ENCODE measurements around the gene FGFBP3.

Gene FGFBP3

DNA sequence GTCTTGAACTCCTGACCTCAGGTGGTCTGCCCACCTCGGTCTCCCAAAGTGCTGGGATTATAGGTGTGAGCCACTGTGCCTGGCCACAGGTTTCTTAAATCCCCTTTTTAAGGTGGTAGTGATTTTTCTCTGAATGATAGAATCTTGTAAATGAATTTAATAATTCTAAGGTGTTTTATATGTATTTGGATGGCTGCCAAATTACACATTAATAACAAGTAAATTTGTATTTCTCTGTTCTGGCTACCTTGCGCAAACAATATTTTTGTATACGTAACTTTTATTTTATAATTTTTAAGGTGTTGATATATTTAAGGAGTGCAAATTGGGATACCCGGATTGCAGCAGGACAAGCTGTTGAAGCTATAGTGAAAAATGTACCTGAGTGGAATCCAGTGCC, 30.4 kb upstream of the FGFBP3 start:
- DNase-seq (ENCODE audit: low read depth) = no peak
- H3K4me3 ChIP-seq (ENCODE audit: low read length) = no peak overlapping the region
- TF ChIP-seq, protein P1, sequence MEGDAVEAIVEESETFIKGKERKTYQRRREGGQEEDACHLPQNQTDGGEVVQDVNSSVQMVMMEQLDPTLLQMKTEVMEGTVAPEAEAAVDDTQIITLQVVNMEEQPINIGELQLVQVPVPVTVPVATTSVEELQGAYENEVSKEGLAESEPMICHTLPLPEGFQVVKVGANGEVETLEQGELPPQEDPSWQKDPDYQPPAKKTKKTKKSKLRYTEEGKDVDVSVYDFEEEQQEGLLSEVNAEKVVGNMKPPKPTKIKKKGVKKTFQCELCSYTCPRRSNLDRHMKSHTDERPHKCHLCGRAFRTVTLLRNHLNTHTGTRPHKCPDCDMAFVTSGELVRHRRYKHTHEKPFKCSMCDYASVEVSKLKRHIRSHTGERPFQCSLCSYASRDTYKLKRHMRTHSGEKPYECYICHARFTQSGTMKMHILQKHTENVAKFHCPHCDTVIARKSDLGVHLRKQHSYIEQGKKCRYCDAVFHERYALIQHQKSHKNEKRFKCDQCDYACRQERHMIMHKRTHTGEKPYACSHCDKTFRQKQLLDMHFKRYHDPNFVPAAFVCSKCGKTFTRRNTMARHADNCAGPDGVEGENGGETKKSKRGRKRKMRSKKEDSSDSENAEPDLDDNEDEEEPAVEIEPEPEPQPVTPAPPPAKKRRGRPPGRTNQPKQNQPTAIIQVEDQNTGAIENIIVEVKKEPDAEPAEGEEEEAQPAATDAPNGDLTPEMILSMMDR (conservative IDR thresholded peaks at IDR 0.05; ENCODE audit: low read depth, low read length) = no peak

GRCh38 chr10:91935886-91936285, 26.6 kb upstream of the FGFBP3 start:
- DNase-seq (ENCODE audit: low read depth) = no peak
- H3K4me3 ChIP-seq (ENCODE audit: low read length) = no peak overlapping the region
- TF ChIP-seq, protein P1 (conservative IDR thresholded peaks at IDR 0.05; ENCODE audit: low read depth, low read length) = no peak

GRCh38 chr10:91932737-91933136, 23.5 kb upstream of the FGFBP3 start:
- no peak overlapping the region for H3K4me3 ChIP-seq (ENCODE audit: low read length)
- DNase-seq (ENCODE audit: low read depth) = no peak
- TF ChIP-seq, protein P1 (conservative IDR thresholded peaks at IDR 0.05; ENCODE audit: low read depth, low read length) = no peak

DNA sequence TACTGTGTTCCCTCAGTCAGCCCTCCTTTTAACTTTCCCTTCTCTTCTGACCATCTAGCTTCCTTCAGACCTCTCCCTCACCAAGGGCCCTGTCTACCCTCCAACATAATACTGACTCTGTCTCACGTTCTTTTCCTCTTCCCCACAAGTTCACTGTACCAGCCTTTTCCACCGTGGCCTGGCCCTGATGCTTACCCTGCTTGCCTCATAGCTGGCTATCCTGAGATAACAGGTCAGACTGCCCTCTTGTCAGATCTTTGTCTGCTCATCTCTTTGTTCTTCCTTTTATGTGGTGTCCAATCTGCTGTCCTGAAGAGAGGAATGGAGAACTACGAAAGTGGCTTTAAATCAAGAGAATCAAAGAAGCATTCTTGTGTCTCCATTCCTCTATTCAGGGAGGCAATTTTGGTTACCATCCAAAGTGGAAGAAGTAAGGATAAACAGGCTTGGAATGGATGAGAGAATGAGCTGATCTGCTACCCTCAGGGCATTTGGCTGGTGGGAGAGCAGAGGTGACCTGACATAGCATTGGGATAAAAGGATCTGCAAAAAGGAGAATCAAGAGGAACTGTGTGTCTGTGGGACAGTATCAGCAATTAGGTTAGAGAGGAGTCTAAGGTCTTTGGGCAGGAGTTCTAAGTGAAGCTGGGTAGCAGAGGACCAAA, 22.4 kb upstream of the FGFBP3 start:
- TF ChIP-seq, protein P1 (conservative IDR thresholded peaks at IDR 0.05; ENCODE audit: low read depth, low read length) = no peak
- no peak for DNase-seq (ENCODE audit: low read depth)
- no peak overlapping the region for H3K4me3 ChIP-seq (ENCODE audit: low read length)

GRCh38 chr10:91930939-91931338, 21.7 kb upstream of the FGFBP3 start:
- no peak overlapping the region for H3K4me3 ChIP-seq (ENCODE audit: low read length)
- no peak for DNase-seq (ENCODE audit: low read depth)
- TF ChIP-seq, protein P1 (conservative IDR thresholded peaks at IDR 0.05; ENCODE audit: low read depth, low read length) = no peak

GRCh38 chr10:91925022-91925320, 15.7 kb upstream of the FGFBP3 start:
- TF ChIP-seq, protein P1 (conservative IDR thresholded peaks at IDR 0.05; ENCODE audit: low read depth, low read length) = no peak
- no peak for DNase-seq (ENCODE audit: low read depth)
- peak overlapping the region; percentile 80 for H3K4me3 ChIP-seq (ENCODE audit: low read length)

DNA sequence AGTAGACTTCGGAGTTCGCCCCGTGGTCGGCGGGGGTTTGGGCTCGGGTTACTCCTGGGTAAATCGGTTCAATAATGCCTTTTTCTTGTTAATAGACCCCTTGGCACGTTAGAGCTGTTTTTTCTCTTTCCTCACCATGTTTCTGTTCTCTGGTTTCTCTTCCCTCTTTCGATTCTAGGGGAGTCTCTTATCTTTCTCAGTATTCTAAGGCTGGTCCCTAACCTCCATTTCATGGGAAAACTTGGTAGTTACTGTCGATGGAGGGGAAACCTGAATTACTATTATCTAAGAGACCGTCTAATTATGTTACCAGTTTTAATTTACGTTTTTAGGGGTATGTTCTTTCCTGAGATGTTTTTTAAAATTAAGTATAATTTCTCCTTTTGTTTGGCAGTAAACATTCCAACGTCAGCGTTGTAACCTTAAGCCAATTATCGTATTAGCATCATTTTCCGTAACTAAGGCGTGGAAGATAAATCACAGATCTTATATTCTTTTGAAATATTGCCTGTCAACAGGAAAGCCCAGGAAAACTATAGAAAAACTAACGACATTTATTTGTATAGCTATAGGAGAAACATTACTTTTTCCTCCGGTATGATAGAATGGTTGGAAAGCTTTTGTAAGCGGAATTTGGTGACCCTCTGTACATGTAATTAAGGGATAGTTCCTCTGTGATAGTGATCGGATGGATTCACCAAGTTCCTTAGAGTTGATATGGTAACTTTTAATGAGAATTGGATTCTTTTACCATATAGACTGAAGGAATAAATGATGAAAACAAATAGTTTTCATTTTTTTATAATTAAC, 15.1 kb upstream of the FGFBP3 start:
- H3K4me3 ChIP-seq (ENCODE audit: low read length) = peak overlapping the region; percentile 80
- no peak for DNase-seq (ENCODE audit: low read depth)
- TF ChIP-seq, protein P1 (conservative IDR thresholded peaks at IDR 0.05; ENCODE audit: low read depth, low read length) = no peak
